HG02610 (cell line): ENCODE results near the gene WDR73.
"Not testable (repeated sequence)": the region's sequence is repeated elsewhere in the genome, so short reads cannot be mapped to it uniquely, and the experiment has no call there.

Source experiments
- ATAC-seq: cut with Tn5 transposase; IDR thresholded peaks from one replicate; pipeline ENCODE4 v1.9.1; 2021; ENCODE audit warnings: mild to moderate bottlenecking, moderate library complexity; ENCODE audit not compliant: unreplicated experiment

The WDR73 gene

DNA sequence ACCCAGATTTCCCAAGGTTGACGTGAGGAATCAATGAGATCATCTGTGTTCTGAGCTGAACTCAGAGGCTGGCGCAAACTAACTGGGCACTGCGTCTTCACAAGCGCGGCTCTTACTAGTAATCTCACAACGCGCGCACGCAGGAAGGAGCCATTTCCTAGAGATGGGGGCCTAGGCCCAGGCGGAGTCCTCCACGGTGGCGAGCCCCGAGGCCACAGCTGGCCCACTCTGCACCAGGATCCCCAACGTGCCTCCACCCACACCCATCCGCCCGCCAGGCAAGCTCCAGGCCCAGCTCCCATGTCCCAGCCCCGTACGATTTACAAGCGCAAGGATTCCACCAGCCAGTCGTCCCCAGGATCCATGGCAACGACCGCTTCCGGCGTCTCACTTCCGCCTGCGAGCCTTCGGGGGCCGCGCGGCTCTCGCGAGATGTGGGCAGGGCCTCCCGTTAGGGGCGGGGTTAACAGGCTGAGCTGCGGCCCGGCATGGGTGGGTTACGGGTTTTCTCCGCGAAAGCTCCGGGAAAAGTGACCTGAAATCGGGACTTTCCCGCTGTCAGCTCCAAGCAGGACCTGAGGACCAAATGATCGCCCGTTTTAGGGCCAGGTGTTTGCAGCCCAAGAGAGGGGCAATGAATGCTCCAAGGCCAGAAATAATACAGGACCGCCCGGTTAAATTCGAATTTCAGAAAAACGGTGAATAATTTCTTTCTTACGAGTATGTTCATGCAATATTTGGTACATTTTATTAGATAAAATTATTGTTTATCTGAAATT, at the start of gene WDR73:
Gene WDR73, minus strand, starts transcription at position 374 of the 779 bp plus-strand sequence. Its CDS starts 9 bp downstream, at position 365.
- peak; percentile 90 for ATAC-seq

DNA sequence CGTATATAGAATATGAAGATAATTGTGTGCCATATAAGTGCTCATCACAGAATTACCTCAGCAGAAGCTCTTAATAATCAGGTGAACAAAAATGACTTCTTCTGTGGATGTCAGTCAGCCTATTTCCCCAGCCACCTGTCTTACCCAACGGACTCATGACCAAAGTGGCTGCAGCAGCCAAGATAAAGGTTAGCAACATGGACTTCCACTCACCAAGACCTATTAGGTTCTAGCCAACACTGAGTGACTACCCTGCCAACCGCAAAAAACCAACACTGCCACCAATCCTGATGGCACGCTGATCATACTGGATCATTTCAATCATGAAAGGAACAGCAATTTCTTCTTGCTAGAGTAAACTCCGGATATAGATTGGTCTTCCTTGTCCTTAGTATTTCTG, 49.7 kb upstream of the WDR73 start:
- ATAC-seq: no peak

DNA sequence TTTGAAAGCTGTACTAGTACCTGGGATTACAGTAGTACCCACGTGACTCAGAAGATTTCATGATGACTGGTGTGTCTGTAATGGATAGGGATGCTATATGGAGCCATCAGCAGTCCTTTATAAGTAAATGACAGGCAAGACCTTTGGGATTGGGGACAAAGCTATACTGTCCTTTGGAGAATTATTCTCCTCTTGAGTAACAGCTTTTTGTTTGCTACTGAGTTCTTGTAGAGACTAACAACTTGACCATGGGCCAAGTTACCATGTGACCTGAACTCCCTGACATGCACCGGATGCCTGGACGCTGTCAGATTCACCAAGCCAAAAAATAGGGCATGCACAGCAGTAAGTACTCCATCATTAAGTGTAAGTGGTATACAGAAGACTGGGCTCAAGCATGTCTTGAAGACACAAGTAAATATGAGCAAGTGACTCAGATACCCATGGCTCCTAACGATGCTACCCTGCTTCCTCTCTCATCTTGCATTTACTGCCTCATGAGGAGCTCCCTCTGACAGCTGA, 48.9 kb upstream of the WDR73 start:
- ATAC-seq: no peak

- ATAC-seq: no peak
Measured at GRCh38 chr15:84699538-84700191, 45.6 kb upstream of the WDR73 start.

- ATAC-seq: no peak
Measured at GRCh38 chr15:84697236-84697990, 43.3 kb upstream of the WDR73 start.

DNA sequence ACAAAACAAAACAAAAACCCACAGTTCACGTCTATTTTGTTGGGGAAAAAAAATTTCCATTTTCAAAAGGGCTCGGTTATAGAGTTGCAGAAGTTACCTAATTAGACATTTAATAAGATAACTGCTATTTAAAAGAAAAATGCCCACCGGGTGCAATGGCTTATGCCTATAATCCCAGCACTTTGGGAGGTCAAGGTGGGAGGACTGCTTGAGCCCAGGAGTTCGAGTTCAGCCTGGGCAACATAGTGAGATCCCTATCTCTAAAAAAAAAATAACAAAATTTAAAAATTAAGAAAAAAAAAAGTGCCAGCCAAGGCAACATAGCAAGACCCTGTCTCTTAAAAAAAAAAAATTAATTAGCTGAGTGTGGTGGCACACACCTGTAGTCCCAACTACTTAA, 42.7 kb upstream of the WDR73 start:
- no peak for ATAC-seq

DNA sequence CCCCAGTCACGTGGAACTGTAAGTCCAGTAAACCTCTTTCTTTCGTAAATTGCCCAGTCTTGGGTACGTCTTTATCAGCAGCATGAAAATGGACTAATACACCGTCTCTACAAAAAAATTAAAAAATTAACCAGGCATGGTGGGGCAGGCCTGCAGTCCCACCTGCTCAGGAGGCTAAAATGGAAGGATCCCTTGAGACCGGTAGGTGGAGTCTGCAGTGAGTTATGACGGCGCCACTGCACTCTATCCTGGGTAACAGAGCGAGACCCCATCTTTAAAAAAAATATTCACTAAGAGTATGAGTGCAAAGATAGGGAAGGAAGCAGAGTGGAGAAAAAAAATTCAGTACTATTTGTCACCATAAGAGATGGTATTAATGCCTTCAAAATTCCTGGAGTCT, 36.3 kb upstream of the WDR73 start:
- no peak for ATAC-seq

GRCh38 chr15:84689858-84690257, 35.8 kb upstream of the WDR73 start:
- ATAC-seq: no peak

- not testable (repeated sequence) for ATAC-seq
Measured at GRCh38 chr15:84686446-84686845, 32.4 kb upstream of the WDR73 start.

- no peak for ATAC-seq
Measured at GRCh38 chr15:84685304-84685703, 31.2 kb upstream of the WDR73 start.

DNA sequence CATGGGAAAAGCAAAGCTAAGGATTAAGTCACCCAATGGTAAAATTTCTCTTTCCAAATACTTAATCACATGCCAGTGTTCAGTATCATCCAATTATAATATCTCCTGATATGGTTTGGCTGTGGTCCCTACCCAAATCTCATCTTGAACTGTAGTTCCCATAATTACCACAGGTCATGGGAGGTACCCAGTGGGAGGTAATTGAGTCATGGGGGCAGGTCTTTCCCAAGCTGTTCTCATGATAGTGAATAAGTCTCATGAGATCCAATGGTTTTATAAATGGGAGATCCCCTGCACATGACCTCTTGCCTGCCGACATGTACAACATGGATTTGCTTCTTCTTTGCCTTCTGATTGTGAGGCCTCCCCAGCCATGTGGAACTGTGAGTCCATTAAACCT, 30.0 kb upstream of the WDR73 start:
- ATAC-seq: no peak

GRCh38 chr15:84681831-84682230, 27.7 kb upstream of the WDR73 start:
- ATAC-seq: no peak

DNA sequence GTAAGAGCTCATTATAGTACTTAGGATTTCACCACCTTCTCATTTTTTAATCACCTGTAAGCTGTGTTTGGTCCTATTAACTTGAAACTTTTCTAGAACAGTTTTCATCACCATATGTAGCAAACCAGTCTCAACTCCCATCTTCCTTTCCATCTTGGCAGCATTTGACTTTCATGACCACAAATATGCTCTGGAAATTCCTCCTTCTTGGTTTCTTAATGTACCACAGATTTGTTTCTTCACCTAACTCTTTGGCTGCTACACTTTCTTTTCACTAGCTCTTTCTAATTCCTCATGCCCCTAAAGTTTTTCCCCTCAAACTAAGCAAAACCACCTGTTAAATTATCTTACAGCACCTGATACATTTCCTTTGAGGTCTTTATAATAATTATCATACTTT, 17.1 kb upstream of the WDR73 start:
- ATAC-seq: no peak

DNA sequence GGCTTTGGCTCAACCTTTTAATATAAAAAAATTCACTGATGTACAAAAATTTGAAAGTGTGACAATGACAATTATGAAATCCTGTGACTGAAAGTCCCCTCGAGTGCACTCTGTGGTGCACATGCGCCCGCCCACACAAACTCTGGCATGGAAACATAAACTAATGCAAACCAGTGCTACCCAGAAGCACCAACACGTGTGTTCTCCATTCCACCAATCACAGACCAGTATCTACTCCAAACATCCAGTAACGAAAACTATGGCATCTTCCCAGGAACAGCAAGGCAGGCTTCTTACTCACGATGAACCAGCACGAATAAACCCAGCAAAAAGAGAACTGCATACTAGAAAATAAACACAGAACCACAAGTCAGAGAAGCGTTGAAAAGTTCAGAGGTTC, 15.6 kb upstream of the WDR73 start:
- no peak for ATAC-seq

DNA sequence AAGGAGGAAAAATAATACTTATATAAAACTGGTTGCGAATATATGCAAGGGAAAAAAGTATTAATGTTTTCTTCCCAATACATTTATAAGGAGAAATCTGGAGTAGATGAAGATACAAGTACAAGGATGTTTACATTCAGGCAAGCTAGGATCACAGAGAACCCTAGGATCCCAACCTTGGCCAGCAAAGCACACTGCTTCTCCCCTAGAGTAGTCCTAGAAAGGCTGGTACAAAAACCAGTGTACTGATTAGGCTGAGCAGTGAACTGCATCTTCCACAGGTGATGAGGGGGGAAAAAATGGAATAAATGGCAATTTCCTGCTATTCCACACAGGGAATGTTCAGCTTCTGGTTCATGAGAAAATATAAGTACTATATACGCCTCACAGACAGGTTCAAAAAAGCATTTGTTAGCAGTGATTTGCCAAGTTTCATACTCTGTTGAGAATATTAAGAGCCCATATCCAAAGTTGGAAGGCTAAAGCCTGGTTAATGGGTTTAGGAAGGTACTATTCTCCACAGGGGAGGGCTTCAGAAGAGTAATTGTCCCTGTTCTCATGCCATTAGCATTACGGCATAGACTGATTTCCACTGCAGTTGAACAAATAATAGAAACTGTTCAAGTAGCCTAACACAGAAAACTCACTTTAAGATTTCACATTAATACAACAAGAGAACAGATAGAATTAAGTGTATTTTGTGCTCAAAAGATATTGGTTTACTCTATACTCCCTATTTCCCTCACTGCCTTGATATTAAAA, 14.3 kb upstream of the WDR73 start:
- no peak for ATAC-seq

DNA sequence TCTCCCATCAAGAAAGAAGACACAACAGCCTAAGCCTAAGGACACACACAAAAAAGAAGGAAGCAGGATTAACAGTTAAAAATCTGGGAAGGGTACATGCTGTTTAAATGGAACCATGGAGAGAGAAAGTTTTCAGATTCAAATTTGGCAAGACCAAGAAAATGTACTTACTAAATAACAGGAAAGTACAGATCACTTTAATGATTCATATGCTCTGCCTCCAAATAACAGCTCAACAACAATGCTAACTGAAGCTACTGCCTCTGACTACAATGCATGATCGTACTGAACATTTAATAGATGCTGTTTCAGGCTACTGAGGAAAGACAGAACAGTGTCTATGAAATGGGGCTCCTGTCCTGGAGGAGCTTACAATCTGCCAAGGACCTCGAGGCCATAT, 12.3 kb upstream of the WDR73 start:
- no peak for ATAC-seq

DNA sequence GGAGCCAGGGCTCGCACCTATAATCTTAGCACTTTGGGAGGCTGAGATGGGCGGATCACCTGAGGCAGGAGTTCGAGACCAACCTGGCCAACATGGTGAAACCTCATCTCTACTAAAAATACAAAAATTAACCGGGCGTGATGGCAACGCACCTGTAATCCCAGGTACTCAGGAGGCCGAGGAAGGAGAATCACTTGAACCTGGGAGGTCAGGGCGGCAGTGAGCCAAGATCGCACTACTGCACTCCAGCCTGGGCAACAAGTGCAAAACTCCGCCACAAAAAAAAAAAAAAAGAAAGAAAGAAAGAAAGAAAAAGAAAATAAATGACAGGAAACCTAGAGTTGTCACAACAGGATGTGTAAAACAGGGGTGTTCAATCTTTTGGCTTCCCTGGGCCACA, 6.9 kb upstream of the WDR73 start:
- ATAC-seq: no peak

GRCh38 chr15:84659904-84660781, 6.1 kb upstream of the WDR73 start:
- no peak for ATAC-seq

DNA sequence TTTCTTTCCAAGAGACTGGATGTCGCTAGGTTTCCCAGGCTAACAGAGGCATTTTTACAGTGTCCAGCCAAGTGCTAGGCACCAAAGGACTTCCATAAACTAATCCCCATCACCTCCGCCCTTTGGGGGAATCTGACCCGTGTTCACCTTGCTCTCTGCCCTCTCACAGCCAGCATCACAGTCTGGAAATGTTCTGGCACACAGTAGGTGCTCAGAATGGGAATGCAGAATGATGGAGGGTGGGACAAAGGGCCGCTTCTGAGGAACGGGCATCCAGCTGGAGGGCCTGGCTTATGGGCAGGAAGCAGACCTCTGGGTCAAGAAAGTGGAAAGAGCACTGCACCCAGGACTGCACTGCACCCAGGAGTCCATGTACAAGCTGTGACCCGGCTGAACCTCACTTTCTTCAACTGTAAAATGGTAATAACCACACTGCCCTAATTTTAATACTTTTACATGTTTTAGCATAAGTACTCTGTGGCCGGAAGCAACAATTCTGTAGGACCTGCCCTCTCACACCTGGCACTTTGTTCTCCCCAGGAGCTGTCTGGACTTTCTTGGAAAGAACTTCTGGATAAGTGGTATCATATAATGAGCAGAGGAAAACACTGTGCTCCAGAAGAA, 4.8 kb upstream of the WDR73 start:
- ATAC-seq: no peak
